Panc1 (cell line): ENCODE data around the gene TRIM66. TPM values are rescaled to one million over a fixed set of nuclear protein-coding genes. Genes with fewer than 3 reads are reported as not detected.

Experiments used
- ATAC-seq: fragments of 200-7000 bp; cut with Tn5 transposase; 2 replicates; pipeline ENCODE4 v1.9.1; 2020; ENCODE audit warnings: mild to moderate bottlenecking, moderate library complexity
- BruUV-seq: library from RNA; stranded (reverse); fragments of 400-500 nt; replicated peaks from 2 replicates; lab custom pipeline; 2021; lab: Mats Ljungman, UMichigan
- CTCF ChIA-PET: fragments of 300-600 bp; sonication (Branson Sonifier 250); formaldehyde crosslinking; loops from one replicate; lab custom pipeline; 2022; ENCODE audit warnings: antibody characterized with exemption; lab: Charles Lee
- POLR2A ChIA-PET: fragments of 300-600 bp; sonication (Branson Sonifier 250); formaldehyde crosslinking; loops from one replicate; lab custom pipeline; 2022; ENCODE audit warnings: antibody characterized with exemption; lab: Charles Lee
- DNase-seq: peaks from one replicate; pipeline ENCODE4 v3.0.0-alpha.2; 2010; ENCODE audit warnings: low read depth, low spot score
- H3K27ac ChIP-seq: 2 replicates; pipeline ENCODE4 v1.5.1; 2011; ENCODE audit warnings: mild to moderate bottlenecking, low read length, inconsistent platforms
- H3K27me3 ChIP-seq: fragments of 200-500 bp; sonication (Bioruptor generic); 2 replicates; pipeline ENCODE4 v1.6.0; 2014; ENCODE audit warnings: low read length, inconsistent platforms; ENCODE audit not compliant: control insufficient read depth, insufficient read depth
- H3K36me3 ChIP-seq: fragments of 200-500 bp; sonication (Bioruptor generic); 2 replicates; pipeline ENCODE4 v1.5.1; 2014; ENCODE audit warnings: inconsistent platforms, mild to moderate bottlenecking, low read length, moderate library complexity; ENCODE audit not compliant: control insufficient read depth, insufficient read depth
- H3K4me1 ChIP-seq: 2 replicates; pipeline ENCODE4 v1.5.1; 2011; ENCODE audit warnings: inconsistent platforms, mild to moderate bottlenecking, low read length, moderate library complexity; ENCODE audit not compliant: control insufficient read depth, insufficient read depth
- H3K4me3 ChIP-seq, 2 experiments: 2 replicates each; pipeline ENCODE4 v1.5.1; 2011 to 2012; ENCODE audit warnings: low read depth in 2 of 2, low read length in 2 of 2, mild to moderate bottlenecking in 2 of 2, inconsistent platforms in 1 of 2, moderate library complexity in 1 of 2
- H3K9me3 ChIP-seq: fragments of 200-500 bp; sonication (Bioruptor generic); 2 replicates; pipeline ENCODE4 v1.5.1; 2014; ENCODE audit warnings: low read depth, mild to moderate bottlenecking, inconsistent platforms, low read length, moderate library complexity; ENCODE audit not compliant: control insufficient read depth, insufficient read depth
- CTCF ChIP-seq: fragments of 450-650 bp; IDR thresholded peaks from 2 replicates; pipeline ENCODE4 v1.5.1; 2017; ENCODE audit warnings: mild to moderate bottlenecking
- POLR2AphosphoS5 ChIP-seq: IDR thresholded peaks from 2 replicates; pipeline ENCODE4 v1.6.1; 2012; ENCODE audit warnings: mild to moderate bottlenecking, low read depth, low read length, moderate library complexity
- REST ChIP-seq, 2 experiments: IDR thresholded peaks; 2 replicates each; pipeline ENCODE4 v1.6.1; 2011 to 2012; ENCODE audit warnings: low read depth in 2 of 2, control low read depth in 1 of 2, low read length in 1 of 2, mild to moderate bottlenecking in 1 of 2, moderate library complexity in 1 of 2; ENCODE audit not compliant: insufficient read depth in 1 of 2
- SIN3A ChIP-seq: IDR thresholded peaks from 2 replicates; pipeline ENCODE4 v1.6.1; 2012; ENCODE audit warnings: low read depth, mild to moderate bottlenecking, low read length, moderate library complexity, borderline replicate concordance; ENCODE audit not compliant: insufficient read depth
- TCF7L2 ChIP-seq: IDR thresholded peaks from 2 replicates; pipeline ENCODE4 v1.6.1; 2011; ENCODE audit warnings: mild to moderate bottlenecking, low read depth, low read length, inconsistent platforms
- in situ Hi-C: cut with HindIII; loops from 2 replicates; pipeline ENCODE4 v1.10.0; 2016; ENCODE audit warnings: low sequenced_read_pairs, low pct_unique_long_range_greater_than_20kb
- intact Hi-C: fragments of 100-400 bp; cut with micrococcal nuclease; formaldehyde crosslinking; loops from one replicate; pipeline ENCODE4 v1.10.0; 2022; ENCODE audit not compliant: unreplicated experiment
- total RNA-seq: library from RNA; stranded (reverse); gene quantifications from one replicate; pipeline ENCODE4 v1.2.1, GENCODE V29; 2021; ENCODE audit not compliant: unreplicated experiment

The TRIM66 gene
- total RNA-seq, 1 experiment from 2014 or later = 30.4 TPM

- no peak overlapping the region for H3K27ac ChIP-seq
- no peaks in the 10 kb centered on the region for H3K4me1 ChIP-seq
- POLR2A ChIA-PET = interaction anchor here (0.6 kb wide), 1 partner anchor 229 kb away, joined by 7 read pairs; no protein-coding TSS in a partner anchor
- CTCF ChIA-PET = interaction anchor here (0.6 kb wide), 1 partner anchor 289 kb away, joined by 4 read pairs; no protein-coding TSS in a partner anchor
- intact Hi-C loops = no loop called here
- peaks cover 11% of the 10 kb centered on the region; the same call in 1 of the 2 replicates for H3K36me3 ChIP-seq
- no peak overlapping the region for H3K4me3 ChIP-seq
- no TSS peak for BruUV-seq
- DNase-seq (no peak), ATAC-seq (no peak)
- TF ChIP-seq POLR2AphosphoS5 = no peak
- no peak for TF ChIP-seq CTCF
- TF ChIP-seq SIN3A = no peak
- H3K9me3 ChIP-seq = no peaks in the 10 kb centered on the region
- in situ Hi-C loops = no loop called here
- no peaks in the 10 kb centered on the region for H3K27me3 ChIP-seq
These were observed 44.2 kb downstream of the TRIM66 start for GRCh38 chr11:8638300-8638699.

- DNase-seq (no peak), ATAC-seq (no peak)
- POLR2A ChIA-PET = no interaction called here
- Histone ChIP-seq H3K27ac (no peak overlapping the region), H3K36me3 (peaks cover 11% of the 10 kb centered on the region), H3K4me1 (no peaks in the 10 kb centered on the region), H3K27me3 (no peaks in the 10 kb centered on the region), H3K4me3 (no peak overlapping the region), H3K9me3 (no peaks in the 10 kb centered on the region)
- in situ Hi-C loops (no loop called here), intact Hi-C loops (no loop called here)
- CTCF ChIA-PET = no interaction called here
- no TSS peak for BruUV-seq
- TF ChIP-seq REST (IDR thresholded peaks at IDR 0.05; ENCODE audit: insufficient read depth in 1 of 2, low read depth in 2 of 2, low read length in 1 of 2) = no peak
- TF ChIP-seq POLR2AphosphoS5 = no peak
- no peak for TF ChIP-seq TCF7L2
- TF ChIP-seq SIN3A = no peak
- no peak for TF ChIP-seq CTCF
These were observed 46.3 kb downstream of the TRIM66 start for GRCh38 chr11:8636127-8636526.
